Gastroesophageal sphincter (tissue), 3 donors: ENCODE data around the gene KCNH1.

ENCODE experiments used
- CTCF ChIP-seq, 4 experiments: fragments of 200-600 bp in 2 of 4; fragments of 450-650 bp in 2 of 4; sonication (generic) in 1 of 4; IDR thresholded peaks; one replicate each; pipeline ENCODE4 v1.5.1; 2017 to 2019; ENCODE audit warnings: antibody characterized with exemption in 4 of 4, mild to moderate bottlenecking in 2 of 4, moderate library complexity in 2 of 4
- EP300 ChIP-seq: sonication (generic); formaldehyde crosslinking; IDR thresholded peaks from one replicate; pipeline ENCODE4 v1.6.1; 2017; ENCODE audit warnings: antibody characterized with exemption, mild to moderate bottlenecking
- POLR2A ChIP-seq, 2 donors: fragments of 450-650 bp; IDR thresholded peaks; one replicate each; pipeline ENCODE4 v1.6.1; 2017; ENCODE audit warnings: antibody characterized with exemption in 2 of 2, mild to moderate bottlenecking in 2 of 2, moderate library complexity in 1 of 2

- TF ChIP-seq EP300 = no peak
- TF ChIP-seq CTCF (IDR thresholded peaks at IDR 0.05) = no peak
- no peak for TF ChIP-seq POLR2A (IDR thresholded peaks at IDR 0.05)
These were observed 354.7 kb downstream of the KCNH1 start for GRCh38 chr1:210779269-210779668.
